Lung (tissue), 16 donors: Measurements from ENCODE around the gene TNP1. TPM values are rescaled to one million over a fixed set of nuclear protein-coding genes. Genes with fewer than 3 reads are reported as not detected.

ENCODE experiments used
- ATAC-seq: fragments of 200-7000 bp; cut with Tn5 transposase; one replicate; pipeline ENCODE4 v1.9.1; 2020; ENCODE audit warnings: moderate number of reproducible peaks; ENCODE audit not compliant: insufficient read depth, low FRiP score
- DNase-seq, 3 donors: peaks; one replicate each; pipeline ENCODE4 v3.0.0-alpha.2; 2013 to 2017
- H3K27ac ChIP-seq, 2 donors: one replicate each; pipeline ENCODE4 v1.5.1; 2013; ENCODE audit warnings: mild to moderate bottlenecking in 2 of 2, moderate library complexity in 2 of 2, control low read depth in 1 of 2, inconsistent platforms in 1 of 2, low read depth in 1 of 2, low read length in 1 of 2
- H3K27me3 ChIP-seq, 3 donors: one replicate each; pipeline ENCODE4 v1.5.1; 2013; ENCODE audit warnings: low read length in 2 of 3; ENCODE audit not compliant: control insufficient read depth in 3 of 3, insufficient read depth in 3 of 3
- H3K36me3 ChIP-seq, 4 donors: one replicate each; pipeline ENCODE4 v1.5.1; 2013; ENCODE audit warnings: low read length in 4 of 4, mild to moderate bottlenecking in 1 of 4, moderate library complexity in 1 of 4; ENCODE audit not compliant: control insufficient read depth in 4 of 4, insufficient read depth in 4 of 4
- H3K4me1 ChIP-seq, 5 donors: one replicate each; pipeline ENCODE4 v1.5.1; 2013; ENCODE audit warnings: low read length in 5 of 5, mild to moderate bottlenecking in 2 of 5, moderate library complexity in 1 of 5; ENCODE audit not compliant: control insufficient read depth in 5 of 5, insufficient read depth in 5 of 5
- H3K4me3 ChIP-seq: one replicate; pipeline ENCODE4 v1.5.1; 2013; ENCODE audit warnings: mild to moderate bottlenecking, control low read depth, moderate library complexity
- H3K9ac ChIP-seq, 2 donors: one replicate each; pipeline ENCODE4 v1.5.1; 2013; ENCODE audit warnings: low read length in 2 of 2, control low read depth in 1 of 2; ENCODE audit not compliant: insufficient read depth in 1 of 2
- H3K9me3 ChIP-seq, 4 donors: one replicate each; pipeline ENCODE4 v1.5.1; 2013; ENCODE audit warnings: low read length in 3 of 4, mild to moderate bottlenecking in 1 of 4, moderate library complexity in 1 of 4; ENCODE audit not compliant: control insufficient read depth in 4 of 4, insufficient read depth in 3 of 4
- WGBS, 2 donors: extraction: QIAGEN DNeasy Blood & Tissue Kit; methylation state at CpG; one replicate each; pipeline ENCODE4 v1.1.7; 2013; 5-methylcytosine and 5-hydroxymethylcytosine counted together
- long read RNA-seq, 5 donors: transcript quantifications; one replicate each; lab custom pipeline, GENCODE V29; 2026
- polyA plus RNA-seq, 2 donors: library from polyadenylated mRNA; stranded (reverse); fragments of 200-250 nt; gene quantifications; one replicate each; pipeline ENCODE4 v1.2.1, GENCODE V29; 2013
- total RNA-seq, 2 donors: library from RNA; depleted of rRNA in 1 of 2; stranded (reverse); fragments of >200 nt in 1 of 2; gene quantifications; one replicate each; pipeline ENCODE4 v1.2.1, GENCODE V29; 2014 to 2021
- TF ChIP-seq, protein P1 (sequence below): IDR thresholded peaks from 2 replicates; pipeline ENCODE4 v1.5.1; 2012; ENCODE audit warnings: mild to moderate bottlenecking; ENCODE audit errors: control extremely low read depth, extremely low read depth
- donor health status: control.
- donor health status: control.
- donor health status: Bipolar disorder and iron deficiency.
- donor health status: healthy.
- donor health status: DM: yes; HTN: yes; CAD: no.

Gene TNP1, protein sequence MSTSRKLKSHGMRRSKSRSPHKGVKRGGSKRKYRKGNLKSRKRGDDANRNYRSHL
- total RNA-seq (not detected), polyA plus RNA-seq (not detected)
- long read RNA-seq, donor 1 = 0 reads
- long read RNA-seq, donor 2 = 0 reads
- long read RNA-seq, donor 3 = 0 reads
- long read RNA-seq, donor 4 = 0 reads
- long read RNA-seq, donor 5 = 0 reads

DNA sequence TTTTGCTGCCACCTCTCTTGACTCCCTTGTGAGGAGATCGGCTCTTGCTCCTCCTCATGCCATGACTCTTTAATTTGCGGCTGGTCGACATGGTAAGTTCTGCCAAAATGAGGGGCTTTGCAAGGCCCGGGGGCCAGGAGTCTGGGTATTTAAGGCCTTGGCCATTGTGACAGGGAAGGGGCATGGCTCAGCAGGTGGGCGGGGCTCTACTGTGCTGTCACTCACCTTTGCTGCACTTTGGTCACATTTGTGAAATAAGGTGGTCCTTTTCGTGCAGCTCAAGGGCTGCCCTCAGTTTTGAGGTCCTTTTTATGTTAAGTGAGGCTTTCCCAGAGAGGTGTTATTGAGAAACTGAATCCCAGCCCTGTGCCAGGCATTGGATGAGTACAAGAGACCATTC is at the start of gene TNP1:
TNP1 (minus strand) TSS at position 121 of the 400 bp plus-strand sequence; CDS start at position 91, 30 bp downstream.
- ATAC-seq (no peak), DNase-seq (no peak)
- 88 to 95% methylated on average over 6 of the region's 6 CpGs for WGBS, 2 donors
- Histone ChIP-seq H3K4me3 (no peak within 1 kb of the TSS), H3K9ac (no peak within 1 kb of the TSS), H3K9me3 (no peaks in the 10 kb centered on the region), H3K36me3 (no peaks in the 10 kb centered on the region), H3K27ac (no peak within 1 kb of the TSS), H3K4me1 (peaks cover 0 to 9% (median 0%) of the 10 kb centered on the region in 5 donors), H3K27me3 (no peaks in the 10 kb centered on the region)
- TF ChIP-seq, protein P1, sequence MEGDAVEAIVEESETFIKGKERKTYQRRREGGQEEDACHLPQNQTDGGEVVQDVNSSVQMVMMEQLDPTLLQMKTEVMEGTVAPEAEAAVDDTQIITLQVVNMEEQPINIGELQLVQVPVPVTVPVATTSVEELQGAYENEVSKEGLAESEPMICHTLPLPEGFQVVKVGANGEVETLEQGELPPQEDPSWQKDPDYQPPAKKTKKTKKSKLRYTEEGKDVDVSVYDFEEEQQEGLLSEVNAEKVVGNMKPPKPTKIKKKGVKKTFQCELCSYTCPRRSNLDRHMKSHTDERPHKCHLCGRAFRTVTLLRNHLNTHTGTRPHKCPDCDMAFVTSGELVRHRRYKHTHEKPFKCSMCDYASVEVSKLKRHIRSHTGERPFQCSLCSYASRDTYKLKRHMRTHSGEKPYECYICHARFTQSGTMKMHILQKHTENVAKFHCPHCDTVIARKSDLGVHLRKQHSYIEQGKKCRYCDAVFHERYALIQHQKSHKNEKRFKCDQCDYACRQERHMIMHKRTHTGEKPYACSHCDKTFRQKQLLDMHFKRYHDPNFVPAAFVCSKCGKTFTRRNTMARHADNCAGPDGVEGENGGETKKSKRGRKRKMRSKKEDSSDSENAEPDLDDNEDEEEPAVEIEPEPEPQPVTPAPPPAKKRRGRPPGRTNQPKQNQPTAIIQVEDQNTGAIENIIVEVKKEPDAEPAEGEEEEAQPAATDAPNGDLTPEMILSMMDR = no peak

DNA sequence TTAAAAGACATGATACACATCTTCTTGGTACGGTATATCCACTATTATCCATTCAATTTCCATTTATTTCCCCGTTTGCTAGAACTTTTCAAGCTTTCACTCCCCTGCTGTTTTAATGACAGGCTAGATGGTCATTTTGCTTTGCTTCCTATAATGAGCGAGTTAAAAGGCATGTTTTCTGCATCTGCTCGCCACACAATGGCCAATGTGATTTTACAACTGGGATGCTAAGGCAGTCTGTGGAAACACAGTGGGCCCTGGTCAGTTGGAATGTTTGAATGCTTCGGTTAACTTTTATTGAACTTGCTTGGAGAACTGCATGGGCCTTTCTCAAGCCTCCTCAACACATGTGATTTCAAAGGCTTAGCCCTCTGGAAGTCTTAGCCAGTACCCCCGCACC is 48.4 kb upstream of the TNP1 start:
- H3K27me3 ChIP-seq = no peaks in the 10 kb centered on the region
- no peaks in the 10 kb centered on the region for H3K36me3 ChIP-seq
- H3K4me1 ChIP-seq = peaks cover 0 to 3% (median 0%) of the 10 kb centered on the region in 5 donors
- no peak overlapping the region for H3K4me3 ChIP-seq
- no peak overlapping the region for H3K9ac ChIP-seq
- ATAC-seq (no peak), DNase-seq (no peak)
- peaks cover 0 to 4% (median 0%) of the 10 kb centered on the region in 4 donors for H3K9me3 ChIP-seq
- WGBS, 2 donors = 94 to 95% methylated on average over 6 of the region's 6 CpGs
- TF ChIP-seq, protein P1 = no peak
- H3K27ac ChIP-seq = no peak overlapping the region

DNA sequence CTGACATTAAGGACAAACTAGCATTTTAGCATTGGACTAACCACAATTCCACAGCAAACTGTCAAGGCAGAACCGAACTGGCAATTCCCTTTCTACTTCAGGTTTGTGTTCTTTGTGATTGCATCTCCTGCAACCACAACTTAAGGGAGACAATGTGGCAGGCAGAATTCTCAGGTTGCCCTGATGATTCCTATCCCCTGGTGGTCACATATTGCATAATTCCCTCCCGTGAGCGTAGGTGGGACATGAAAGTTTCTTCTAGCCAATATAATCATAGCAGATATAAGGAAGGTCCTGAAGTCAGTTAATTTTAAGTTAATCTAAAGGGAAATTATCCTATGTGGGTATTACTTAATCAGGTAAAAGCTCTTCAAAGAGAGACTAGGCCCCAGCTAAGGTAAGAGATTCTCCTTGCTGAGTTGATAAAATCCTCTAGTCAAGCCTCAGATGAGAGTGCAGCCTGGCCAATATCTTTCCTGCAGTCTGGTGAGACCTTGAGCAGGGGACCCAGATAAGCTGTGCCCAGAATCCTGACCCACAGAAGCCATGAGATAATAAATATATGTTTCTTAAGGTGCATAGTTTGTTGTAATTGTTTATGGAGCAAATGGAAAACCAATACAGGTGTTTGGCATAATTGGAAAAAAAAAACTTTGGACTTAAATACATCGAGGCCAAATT is 45.9 kb upstream of the TNP1 start:
- TF ChIP-seq, protein P1 = no peak
- Histone ChIP-seq H3K9me3 (peaks cover 0 to 14% (median 0%) of the 10 kb centered on the region in 4 donors), H3K9ac (no peak overlapping the region)

More for the DNA sequence above, 45.9 kb upstream of the TNP1 start:
- ATAC-seq (no peak), DNase-seq (no peak)
- no peak overlapping the region for H3K4me3 ChIP-seq
- peaks cover 0 to 3% (median 0%) of the 10 kb centered on the region in 5 donors for H3K4me1 ChIP-seq
- 88 to 90% methylated on average over 4 of the region's 4 CpGs for WGBS, 2 donors
- H3K27ac ChIP-seq = no peak overlapping the region
- H3K36me3 ChIP-seq = no peaks in the 10 kb centered on the region
- H3K27me3 ChIP-seq = no peaks in the 10 kb centered on the region
